ENCODE data around the gene ABCE1.

Gene ABCE1

GRCh38 chr4:145083891-145084605 lies 14.1 kb upstream of the ABCE1 start:
- H3K4me3 ChIP-seq (ENCODE audit: low read length): no peak overlapping the region
- TF ChIP-seq ZNF274 (IDR thresholded peaks at IDR 0.05; ENCODE audit: low read depth, low read length): no peak

GRCh38 chr4:145090380-145090779 lies 7.7 kb upstream of the ABCE1 start:
- no peak overlapping the region for H3K4me3 ChIP-seq (ENCODE audit: low read length)
- TF ChIP-seq ZNF274 (IDR thresholded peaks at IDR 0.05; ENCODE audit: low read depth, low read length): no peak

- TF ChIP-seq ZNF274 (IDR thresholded peaks at IDR 0.05; ENCODE audit: low read depth, low read length): no peak
- H3K4me3 ChIP-seq (ENCODE audit: low read length): no peak overlapping the region
These were observed 4.5 kb upstream of the ABCE1 start for GRCh38 chr4:145093638-145094037.

- no peak for TF ChIP-seq ZNF274 (IDR thresholded peaks at IDR 0.05; ENCODE audit: low read depth, low read length)
- H3K4me3 ChIP-seq (ENCODE audit: low read length): peak overlapping the region; percentile 72
These were observed 735 bp upstream of the ABCE1 start for GRCh38 chr4:145097331-145097820.

GRCh38 chr4:145098675-145099037 lies 545 bp downstream of the ABCE1 start:
- no peak for TF ChIP-seq ZNF274 (IDR thresholded peaks at IDR 0.05; ENCODE audit: low read depth, low read length)
- peak overlapping the region; percentile 72 for H3K4me3 ChIP-seq (ENCODE audit: low read length)

- no peak for TF ChIP-seq ZNF274 (IDR thresholded peaks at IDR 0.05; ENCODE audit: low read depth, low read length)
These were observed 1.5 kb downstream of the ABCE1 start for GRCh38 chr4:145099653-145100052.

GRCh38 chr4:145101091-145101490 lies 3.0 kb downstream of the ABCE1 start:
- no peak overlapping the region for H3K4me3 ChIP-seq (ENCODE audit: low read length)
- no peak for TF ChIP-seq ZNF274 (IDR thresholded peaks at IDR 0.05; ENCODE audit: low read depth, low read length)

More at GRCh38 chr4:145099653-145100052, 1.5 kb downstream of the ABCE1 start:
- H3K4me3 ChIP-seq (ENCODE audit: low read length): peak overlapping the region; percentile 72; the same call in 1 of the 2 replicates

- H3K4me3 ChIP-seq (ENCODE audit: low read length): no peak overlapping the region
These were observed 4.5 kb downstream of the ABCE1 start for GRCh38 chr4:145102619-145103018.

GRCh38 chr4:145103496-145103895 lies 5.4 kb downstream of the ABCE1 start:
- no peak overlapping the region for H3K4me3 ChIP-seq (ENCODE audit: low read length)
- no peak for TF ChIP-seq ZNF274 (IDR thresholded peaks at IDR 0.05; ENCODE audit: low read depth, low read length)

More at GRCh38 chr4:145102619-145103018, 4.5 kb downstream of the ABCE1 start:
- TF ChIP-seq ZNF274 (IDR thresholded peaks at IDR 0.05; ENCODE audit: low read depth, low read length): no peak

GRCh38 chr4:145107126-145107525 lies 9.0 kb downstream of the ABCE1 start:
- no peak for TF ChIP-seq ZNF274 (IDR thresholded peaks at IDR 0.05; ENCODE audit: low read depth, low read length)
- H3K4me3 ChIP-seq (ENCODE audit: low read length): no peak overlapping the region

GRCh38 chr4:145108128-145108527 lies 10.0 kb downstream of the ABCE1 start:
- TF ChIP-seq ZNF274 (IDR thresholded peaks at IDR 0.05; ENCODE audit: low read depth, low read length): no peak
- H3K4me3 ChIP-seq (ENCODE audit: low read length): no peak overlapping the region

GRCh38 chr4:145125396-145125795 lies 27.3 kb downstream of the ABCE1 start:
- no peak overlapping the region for H3K4me3 ChIP-seq (ENCODE audit: low read length)
- no peak for TF ChIP-seq ZNF274 (IDR thresholded peaks at IDR 0.05; ENCODE audit: low read depth, low read length)

GRCh38 chr4:145130130-145130529 lies 32.0 kb downstream of the ABCE1 start:
- TF ChIP-seq ZNF274 (IDR thresholded peaks at IDR 0.05; ENCODE audit: low read depth, low read length): no peak
- H3K4me3 ChIP-seq (ENCODE audit: low read length): no peak overlapping the region

GRCh38 chr4:145130788-145131399 lies 32.8 kb downstream of the ABCE1 start:
- TF ChIP-seq ZNF274 (IDR thresholded peaks at IDR 0.05; ENCODE audit: low read depth, low read length): no peak
- H3K4me3 ChIP-seq (ENCODE audit: low read length): no peak overlapping the region

- TF ChIP-seq ZNF274 (IDR thresholded peaks at IDR 0.05; ENCODE audit: low read depth, low read length): no peak
- no peak overlapping the region for H3K4me3 ChIP-seq (ENCODE audit: low read length)
These were observed 33.7 kb downstream of the ABCE1 start for GRCh38 chr4:145131848-145132247.

Measured in GM08714 (cell line).